ENCODE results near the gene KLHDC8A. TPM values are rescaled to one million over a fixed set of nuclear protein-coding genes. Genes with fewer than 3 reads are reported as not detected.

KLHDC8A gene
- total and polyA plus RNA-seq, 2 donors (not counting 3 experiments of a cell fraction or from before 2014, with no cell fraction given): not detected

GRCh38 chr1:205296154-205296553 lies 60.6 kb downstream of the KLHDC8A start:
- Histone ChIP-seq H2AFZ (ENCODE audit: low read depth, low read length) (no peak overlapping the region), H3K4me1 (ENCODE audit: control insufficient read depth, extremely low read depth, insufficient read depth, low read length) (peaks cover 30% of the 10 kb centered on the region), H3K4me2 (ENCODE audit: insufficient read depth, low read length) (no peak overlapping the region), H3K9me3 (replicated peaks; ENCODE audit: control insufficient read depth, insufficient read depth, low read length) (no peaks in the 10 kb centered on the region), H3K9me1 (replicated peaks; ENCODE audit: control insufficient read depth, extremely low read depth, insufficient read depth, low read length) (no peaks in the 10 kb centered on the region), H3K4me3 (replicated peaks in 1 of 3; ENCODE audit: insufficient read depth in 1 of 3, low read depth in 1 of 3, low read length in 3 of 3) (no peak overlapping the region), H3K27me3 (ENCODE audit: control insufficient read depth in 2 of 2, insufficient read depth in 2 of 2, low read length in 2 of 2) (no peaks in the 10 kb centered on the region), H3K79me2 (ENCODE audit: control insufficient read depth, insufficient read depth, low read length) (no peaks in the 10 kb centered on the region), H3K36me3 (ENCODE audit: control insufficient read depth in 2 of 2, extremely low read depth in 1 of 2, insufficient read depth in 2 of 2, low read length in 2 of 2) (no peaks in the 10 kb centered on the region), H4K20me1 (replicated peaks; ENCODE audit: control insufficient read depth, extremely low read depth, insufficient read depth, low read length) (no peaks in the 10 kb centered on the region), H3K9ac (replicated peaks; ENCODE audit: extremely low read depth, insufficient read depth, low read length) (no peak overlapping the region), H3K27ac (ENCODE audit: insufficient read depth, low read depth, low read length) (no peak overlapping the region)
- TF ChIP-seq GATA2 (IDR thresholded peaks at IDR 0.05; ENCODE audit: insufficient read depth, insufficient read length, low read depth, low read length) (no peak), EZH2 (IDR thresholded peaks at IDR 0.05; ENCODE audit: borderline replicate concordance, low read depth, low read length, severe bottlenecking) (no peak), POLR2A (IDR thresholded peaks at IDR 0.05; ENCODE audit: low read depth, low read length) (no peak), FOS (IDR thresholded peaks at IDR 0.05; ENCODE audit: borderline replicate concordance, insufficient read depth, low read length) (no peak), CTCF (IDR thresholded peaks at IDR 0.05; ENCODE audit: extremely low read depth in 1 of 2, insufficient read depth in 1 of 2, low read depth in 1 of 2, low read length in 2 of 2) (no peak), JUN (IDR thresholded peaks at IDR 0.05; ENCODE audit: borderline replicate concordance, insufficient read depth, insufficient read length, low read depth) (no peak), MYC (IDR thresholded peaks at IDR 0.05; ENCODE audit: low read depth, low read length) (no peak), MAX (IDR thresholded peaks at IDR 0.05; ENCODE audit: insufficient read depth, insufficient read length) (no peak), POLR2AphosphoS5 (IDR thresholded peaks at IDR 0.05; ENCODE audit: insufficient read depth, low read depth, low read length) (no peak)
- DNase-seq (ENCODE audit: low read depth, low spot score) (no peak), FAIRE-seq (no peak)
- POLR2A ChIA-PET: no interaction called here
- BruUV-seq (replicated peaks): no TSS peak
- intact Hi-C loops (cut with micrococcal nuclease) (no loop called here), dilution Hi-C loops (cut with MboI; ENCODE audit: extremely low pct_ligation_motif_present, low sequenced_read_pairs) (no loop called here)
- CTCF ChIA-PET: interaction anchor here (3.4 to 6.9 kb wide), 2 partner anchors 22 to 23 kb away, joined by 36 to 49 read pairs; partner anchors contain the start of gene NUAK2
